SH-SY5Y (cell line): ENCODE data around the gene MACROD2.

Experiments used
- GATA2 ChIP-seq: IDR thresholded peaks from 2 replicates; pipeline ENCODE4 v1.6.1; 2011; ENCODE audit warnings: mild to moderate bottlenecking, low read depth, low read length
- GATA3 ChIP-seq: IDR thresholded peaks from 2 replicates; pipeline ENCODE4 v1.6.1; 2011; ENCODE audit warnings: low read depth, mild to moderate bottlenecking, low read length, moderate library complexity

DNA sequence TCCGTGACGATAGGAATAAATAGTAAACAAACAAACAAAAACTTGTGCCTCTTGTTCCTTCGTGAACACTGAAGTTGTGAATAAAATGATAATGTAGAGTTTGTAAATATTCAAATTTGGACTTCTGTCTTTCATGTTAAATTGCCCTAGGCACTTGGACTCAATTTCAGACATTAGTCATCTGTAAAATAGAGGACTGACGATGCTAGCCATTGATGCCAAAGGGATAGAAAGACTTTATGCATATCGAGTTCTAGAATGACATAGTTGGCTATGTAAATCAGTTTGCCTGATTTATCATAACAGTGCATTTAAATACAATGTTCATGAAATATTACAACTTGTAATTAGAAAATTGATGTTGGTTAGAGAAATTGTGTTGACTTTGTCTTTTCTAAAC is 388.0 kb downstream of the MACROD2 start:
- TF ChIP-seq GATA2, result no peak
- TF ChIP-seq GATA3, result no peak
